IPS DF 6.9 (cell line): ENCODE measurements around the gene CDK8.

Experiments used
- DNase-seq: peaks from one replicate; pipeline ENCODE4 v3.0.0-alpha.2; 2013; ENCODE audit warnings: low read depth, low spot score
- H3K27ac ChIP-seq: one replicate; pipeline ENCODE4 v1.5.1; 2013; ENCODE audit warnings: low read length, control low read depth
- H3K27me3 ChIP-seq: 2 replicates; pipeline ENCODE4 v1.6.1; 2013; ENCODE audit warnings: mild to moderate bottlenecking, low read length; ENCODE audit not compliant: control insufficient read depth, insufficient read depth
- H3K36me3 ChIP-seq: 2 replicates; pipeline ENCODE4 v1.6.1; 2013; ENCODE audit warnings: low read length; ENCODE audit not compliant: control insufficient read depth, insufficient read depth
- H3K4me1 ChIP-seq: 2 replicates; pipeline ENCODE4 v1.6.1; 2013; ENCODE audit warnings: low read length; ENCODE audit not compliant: control insufficient read depth, insufficient read depth
- H3K4me3 ChIP-seq: 2 replicates; pipeline ENCODE4 v1.5.1; 2013; ENCODE audit warnings: mild to moderate bottlenecking, low read length
- H3K9me3 ChIP-seq: 2 replicates; pipeline ENCODE4 v1.6.1; 2013; ENCODE audit warnings: low read length, inconsistent platforms; ENCODE audit not compliant: control insufficient read depth, insufficient read depth
- whole genome bisulfite sequencing: extraction: QIAGEN DNeasy Blood & Tissue Kit; methylation state at CpG from one replicate; pipeline ENCODE4 v1.1.7; 2013; ENCODE audit warnings: mixed read lengths, missing lambda C conversion rate; ENCODE audit not compliant: insufficient read length, insufficient coverage; 5-methylcytosine and 5-hydroxymethylcytosine counted together

The CDK8 gene

DNA sequence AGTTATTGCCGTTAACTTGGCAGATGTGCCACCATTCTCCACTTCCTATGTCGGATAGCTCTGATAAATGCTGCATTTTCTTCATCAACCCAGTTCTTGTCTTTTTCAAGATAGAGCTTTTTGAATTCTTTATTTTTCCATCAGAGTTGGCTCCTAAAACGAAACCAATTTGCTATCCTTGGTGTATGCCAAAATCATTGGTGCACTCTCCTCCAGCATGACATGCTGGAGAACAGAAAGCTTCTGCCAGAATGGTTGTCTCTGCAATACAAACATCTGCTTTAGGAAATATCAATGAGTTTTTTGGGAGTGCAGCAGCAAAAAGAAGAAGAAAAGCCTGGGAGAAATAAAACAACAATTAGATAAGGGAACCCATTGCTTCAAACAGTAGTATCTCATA, 124.2 kb downstream of the CDK8 start:
- WGBS = no CpG with 5 or more reads among the region's 3 CpGs
- Histone ChIP-seq H3K36me3 (no peaks in the 10 kb centered on the region), H3K4me3 (no peak overlapping the region), H3K9me3 (no peaks in the 10 kb centered on the region), H3K27me3 (no peaks in the 10 kb centered on the region), H3K27ac (no peak overlapping the region), H3K4me1 (no peaks in the 10 kb centered on the region)
- no peak for DNase-seq

DNA sequence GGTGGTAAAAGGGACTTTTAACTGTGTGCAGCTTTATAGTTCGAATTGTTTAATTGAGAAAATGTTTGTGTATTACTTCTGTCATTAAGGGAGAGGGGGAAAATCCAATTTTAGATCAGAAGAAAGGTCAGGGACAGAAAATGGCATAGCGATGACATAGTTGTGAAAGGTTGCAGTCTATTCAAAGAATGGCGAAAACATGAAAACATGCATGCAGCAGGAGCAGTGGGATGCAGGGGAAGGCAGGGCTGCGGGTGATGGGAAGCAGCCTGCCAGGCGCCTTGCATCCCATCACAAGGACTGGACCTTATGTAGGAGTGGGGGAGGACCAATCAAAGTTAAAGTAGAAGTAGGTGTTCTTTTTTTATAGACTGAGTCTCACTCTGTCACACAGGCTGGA, 125.9 kb downstream of the CDK8 start:
- Histone ChIP-seq H3K27ac (no peak overlapping the region), H3K4me1 (no peaks in the 10 kb centered on the region), H3K27me3 (no peaks in the 10 kb centered on the region), H3K9me3 (no peaks in the 10 kb centered on the region), H3K4me3 (no peak overlapping the region), H3K36me3 (no peaks in the 10 kb centered on the region)
- DNase-seq = no peak
- WGBS = 100% methylated on average over 1 of the region's 5 CpGs

DNA sequence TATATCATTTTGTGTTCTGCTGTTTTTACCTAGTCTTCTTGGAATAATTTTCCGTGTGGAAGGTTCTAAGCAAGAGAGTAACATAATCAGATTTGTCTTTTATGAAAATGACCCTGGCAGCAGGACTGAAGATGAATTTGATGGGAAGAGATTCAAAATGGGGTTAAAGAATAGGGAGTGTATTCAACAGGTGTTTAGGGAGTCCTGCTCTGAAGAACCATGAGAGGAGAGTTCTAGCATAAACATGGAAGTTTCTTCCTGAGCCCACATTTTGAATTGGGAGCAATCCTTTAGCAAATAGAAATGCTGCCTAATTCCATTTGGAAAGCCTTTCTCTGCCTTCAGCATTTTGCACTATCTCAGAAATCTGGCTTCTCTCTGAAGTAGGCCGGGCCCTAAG, 127.0 kb downstream of the CDK8 start:
- Histone ChIP-seq H3K27ac (no peak overlapping the region), H3K9me3 (no peaks in the 10 kb centered on the region), H3K36me3 (no peaks in the 10 kb centered on the region), H3K4me3 (no peak overlapping the region), H3K4me1 (no peaks in the 10 kb centered on the region), H3K27me3 (no peaks in the 10 kb centered on the region)
- DNase-seq = no peak
- WGBS = no CpG with 5 or more reads among the region's 2 CpGs

DNA sequence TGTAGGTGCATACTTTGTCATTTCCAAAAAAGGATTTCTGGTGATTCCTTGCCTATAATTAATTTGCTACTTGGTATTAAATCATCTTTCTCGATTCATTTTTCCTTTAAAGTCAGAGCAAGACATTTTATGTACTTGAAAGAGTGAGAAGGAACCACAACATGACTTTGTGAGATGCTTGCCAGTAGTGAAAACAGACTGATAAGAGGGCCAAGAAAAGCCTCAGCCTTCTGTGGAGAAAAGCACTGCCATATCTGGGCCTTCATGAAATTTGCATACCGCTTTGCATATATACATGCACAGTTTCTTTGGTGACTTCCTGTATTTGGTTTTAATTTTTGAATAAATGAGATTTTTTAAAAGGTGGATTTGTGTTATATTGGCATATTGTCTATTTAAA, 128.4 kb downstream of the CDK8 start:
- H3K4me1 ChIP-seq = no peaks in the 10 kb centered on the region
- H3K27me3 ChIP-seq = no peaks in the 10 kb centered on the region
- no peak overlapping the region for H3K27ac ChIP-seq
- no peaks in the 10 kb centered on the region for H3K9me3 ChIP-seq
- no peak for DNase-seq
- H3K36me3 ChIP-seq = no peaks in the 10 kb centered on the region
- no peak overlapping the region for H3K4me3 ChIP-seq
- no CpG with 5 or more reads among the region's 2 CpGs for WGBS

DNA sequence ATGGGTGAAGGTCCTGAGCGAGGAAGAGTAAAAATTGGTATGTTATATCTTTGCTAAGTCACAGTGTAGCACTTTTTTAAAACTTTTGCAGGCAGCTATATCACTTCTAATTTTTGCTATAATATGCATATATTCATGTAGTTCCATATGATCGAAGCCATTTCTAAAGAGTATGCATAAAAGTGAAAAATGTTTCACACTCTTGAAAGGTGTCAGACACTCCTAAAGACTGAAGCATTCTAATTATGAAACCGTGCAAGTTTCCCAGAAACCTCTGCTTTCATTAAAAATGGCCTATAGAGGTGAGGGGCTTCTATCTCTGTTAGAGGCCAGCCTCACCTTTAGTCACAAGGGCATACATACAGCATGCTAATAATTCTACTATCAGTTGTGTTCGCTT, 128.9 kb downstream of the CDK8 start:
- no peaks in the 10 kb centered on the region for H3K4me1 ChIP-seq
- H3K36me3 ChIP-seq = no peaks in the 10 kb centered on the region
- H3K27me3 ChIP-seq = no peaks in the 10 kb centered on the region
- WGBS = no CpG with 5 or more reads among the region's 4 CpGs
- no peak overlapping the region for H3K4me3 ChIP-seq
- no peak for DNase-seq
- H3K9me3 ChIP-seq = no peaks in the 10 kb centered on the region
- H3K27ac ChIP-seq = no peak overlapping the region

DNA sequence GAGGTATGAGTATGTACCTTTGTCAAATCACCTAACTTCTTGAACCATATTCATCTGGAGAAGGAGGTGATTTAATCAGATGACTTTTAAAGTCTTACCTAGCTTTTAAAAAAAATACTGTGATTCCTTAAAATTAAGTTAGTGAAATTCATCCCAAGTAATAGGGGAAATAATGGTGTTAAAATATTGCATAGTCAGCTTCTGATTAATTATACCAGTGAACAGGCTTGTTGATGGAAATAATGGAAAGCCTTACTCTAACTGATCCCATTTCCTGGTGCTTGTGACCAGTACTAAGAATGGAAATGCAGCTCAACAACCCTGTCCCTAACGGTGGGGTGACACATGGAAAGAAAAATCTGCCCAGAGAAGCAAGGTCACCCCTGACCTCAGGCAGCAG, 130.7 kb downstream of the CDK8 start:
- Histone ChIP-seq H3K36me3 (no peaks in the 10 kb centered on the region), H3K27me3 (no peaks in the 10 kb centered on the region), H3K9me3 (no peaks in the 10 kb centered on the region), H3K27ac (no peak overlapping the region), H3K4me3 (no peak overlapping the region), H3K4me1 (no peaks in the 10 kb centered on the region)
- no peak for DNase-seq
- WGBS = no CpG with 5 or more reads among the region's 1 CpG

DNA sequence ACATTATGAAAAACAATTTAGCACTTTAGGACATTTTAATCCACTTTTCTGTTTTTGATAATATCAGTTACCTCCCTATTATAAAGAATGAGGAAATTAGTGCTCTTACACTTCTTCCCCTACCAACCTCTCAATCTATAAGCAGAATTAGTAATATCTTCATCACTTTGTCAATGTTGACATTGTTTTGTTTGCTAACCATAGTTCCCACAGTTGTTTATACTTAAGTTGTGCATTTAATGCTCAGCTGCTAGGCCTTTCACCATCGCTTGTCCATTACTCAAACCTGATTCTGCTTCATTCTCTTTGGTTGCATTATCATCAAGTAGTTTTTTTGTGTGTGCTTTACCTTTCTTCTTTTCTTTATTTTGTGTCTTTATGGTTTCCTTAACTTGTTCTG, 132.1 kb downstream of the CDK8 start:
- no CpG with 5 or more reads among the region's 1 CpG for WGBS
- Histone ChIP-seq H3K36me3 (no peaks in the 10 kb centered on the region; the same call in 1 of the 2 replicates), H3K4me1 (no peaks in the 10 kb centered on the region), H3K4me3 (no peak overlapping the region), H3K27ac (no peak overlapping the region), H3K27me3 (no peaks in the 10 kb centered on the region), H3K9me3 (no peaks in the 10 kb centered on the region)
- no peak for DNase-seq

DNA sequence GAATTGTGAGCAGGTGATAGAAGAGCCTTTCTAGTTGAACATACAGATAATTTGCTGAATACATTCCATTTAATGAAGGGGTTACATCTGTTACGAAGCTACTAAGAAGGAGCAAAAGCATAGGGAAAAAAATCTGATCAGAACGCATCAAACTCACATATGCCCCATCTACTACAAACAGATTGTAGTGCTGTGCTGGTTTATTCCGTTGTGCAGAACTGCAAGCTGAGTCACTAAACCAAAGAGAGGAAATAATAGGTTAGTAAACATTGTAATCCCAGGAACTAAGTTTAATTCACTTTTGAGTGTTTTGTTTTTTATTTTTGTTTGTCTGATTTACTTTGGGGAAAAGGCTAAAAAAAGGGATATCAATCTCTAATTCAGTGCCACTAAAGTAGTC, 136.3 kb downstream of the CDK8 start:
- WGBS = no CpG with 5 or more reads among the region's 3 CpGs
- DNase-seq = no peak
- Histone ChIP-seq H3K36me3 (no peaks in the 10 kb centered on the region; the same call in 1 of the 2 replicates), H3K27ac (no peak overlapping the region), H3K4me3 (no peak overlapping the region), H3K27me3 (no peaks in the 10 kb centered on the region), H3K4me1 (no peaks in the 10 kb centered on the region), H3K9me3 (no peaks in the 10 kb centered on the region)

DNA sequence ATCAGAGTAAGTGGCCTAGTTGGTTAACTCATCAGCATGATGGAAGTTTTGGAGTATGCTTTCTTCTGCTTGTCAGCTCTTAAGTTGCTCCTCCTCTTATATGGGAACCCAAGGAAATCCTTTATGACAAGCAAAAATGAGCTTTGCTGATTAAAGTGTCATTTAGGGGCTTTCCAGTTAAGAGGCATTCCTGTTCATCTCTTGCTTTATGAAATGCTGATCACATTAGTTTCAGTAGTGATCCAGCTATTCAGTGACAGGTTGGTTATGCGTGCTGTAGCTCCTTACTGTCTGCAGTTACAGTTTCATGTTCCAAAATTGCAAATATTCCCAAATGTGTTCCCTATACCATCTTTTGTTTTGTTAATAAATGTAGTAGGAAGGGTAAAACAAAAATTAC, 146.6 kb downstream of the CDK8 start:
- no peaks in the 10 kb centered on the region for H3K27me3 ChIP-seq
- no peak overlapping the region for H3K27ac ChIP-seq
- WGBS = no CpG with 5 or more reads among the region's 1 CpG
- H3K36me3 ChIP-seq = no peaks in the 10 kb centered on the region; the same call in 1 of the 2 replicates
- no peak overlapping the region for H3K4me3 ChIP-seq
- DNase-seq = no peak
- no peaks in the 10 kb centered on the region for H3K9me3 ChIP-seq
- no peaks in the 10 kb centered on the region for H3K4me1 ChIP-seq

DNA sequence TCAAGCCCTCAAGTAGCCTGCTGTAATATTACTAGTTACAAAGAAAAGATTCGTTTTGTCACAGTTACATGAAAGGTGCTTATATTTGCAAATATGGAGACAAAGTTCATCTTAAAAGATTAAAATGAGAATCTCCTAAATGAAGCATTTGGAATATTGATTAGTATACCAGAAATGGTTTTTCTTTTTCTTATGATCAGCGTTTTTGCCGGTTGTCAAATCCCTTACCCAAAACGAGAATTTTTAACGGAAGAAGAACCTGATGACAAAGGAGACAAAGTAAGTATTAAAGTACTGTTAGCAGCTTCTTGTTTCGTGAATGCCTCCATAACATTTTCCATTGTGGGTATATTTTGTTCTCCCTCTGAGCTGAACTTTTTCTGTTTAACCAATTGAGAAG, 147.1 kb downstream of the CDK8 start:
- no peak for DNase-seq
- Histone ChIP-seq H3K4me3 (no peak overlapping the region), H3K27me3 (no peaks in the 10 kb centered on the region), H3K36me3 (no peaks in the 10 kb centered on the region; the same call in 1 of the 2 replicates), H3K4me1 (no peaks in the 10 kb centered on the region), H3K27ac (no peak overlapping the region), H3K9me3 (no peaks in the 10 kb centered on the region)
- WGBS = no CpG with 5 or more reads among the region's 6 CpGs

DNA sequence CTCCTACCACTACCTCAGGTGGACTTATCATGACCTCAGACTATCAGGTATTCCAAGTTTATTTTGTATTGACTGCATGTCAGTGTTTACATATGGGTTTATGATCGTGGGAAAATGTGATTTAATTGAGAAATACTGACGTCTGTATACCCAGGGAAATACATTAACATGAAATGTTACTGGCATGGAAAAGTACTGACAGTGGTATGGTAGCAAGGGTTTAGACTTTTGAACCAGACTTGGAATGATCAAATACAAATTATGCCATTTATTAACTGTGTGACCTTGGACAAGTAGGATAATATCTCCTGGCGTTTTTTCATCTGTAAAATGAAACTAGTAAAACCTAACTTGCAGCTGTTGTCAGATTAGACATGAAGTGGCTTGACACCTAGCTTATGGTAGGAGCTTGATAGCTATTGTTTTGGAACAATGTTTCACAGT, 147.7 kb downstream of the CDK8 start:
- no peak overlapping the region for H3K4me3 ChIP-seq
- no peaks in the 10 kb centered on the region for H3K4me1 ChIP-seq
- no peaks in the 10 kb centered on the region for H3K27me3 ChIP-seq
- no peak overlapping the region for H3K27ac ChIP-seq
- H3K9me3 ChIP-seq = no peaks in the 10 kb centered on the region
- WGBS = 100% methylated on average over 2 of the region's 3 CpGs
- no peaks in the 10 kb centered on the region; the same call in 1 of the 2 replicates for H3K36me3 ChIP-seq
- DNase-seq = no peak
